ENCODE measurements around the gene ZNF784. TPM values are rescaled to one million over a fixed set of nuclear protein-coding genes. Genes with fewer than 3 reads are reported as not detected.
A peak's percentile ranks its signal among the peaks of the same experiment; 100 is the strongest.

Gene ZNF784
- total and polyA plus RNA-seq, 9 of the 15 experiments (the other 6 are each of a cell fraction or from before 2014, with no cell fraction given) = 0.14 to 6.1 (median 2.1) TPM

GRCh38 chr19:55624109-55625003 lies at the start of gene ZNF784 (continued):
- no peak for TF ChIP-seq THRB (CRISPR knock-in tag; conservative IDR thresholded peaks at IDR 0.05)
- TF ChIP-seq NELFE (IDR thresholded peaks at IDR 0.05; ENCODE audit: insufficient read depth, insufficient read length) = no peak
- TF ChIP-seq BRF2 (IDR thresholded peaks at IDR 0.05; ENCODE audit: borderline replicate concordance, insufficient read depth, insufficient read length) = no peak
- no peak for TF ChIP-seq GATAD2B (IDR thresholded peaks at IDR 0.05; ENCODE audit: borderline replicate concordance)
- peak; percentile 33; the same call in 1 of the 2 replicates for TF ChIP-seq CTBP1 (IDR thresholded peaks at IDR 0.05; ENCODE audit: borderline replicate concordance)
- 0 out of 2 replicates have a peak, but pooled peaks have one; percentile 59 for TF ChIP-seq ZEB2 (IDR thresholded peaks at IDR 0.05)
- TF ChIP-seq ZBTB7A (IDR thresholded peaks at IDR 0.05; ENCODE audit: borderline replicate concordance, control insufficient read depth, low read depth, low read length) = peak; percentile 26; the same call in 1 of the 2 replicates
- TF ChIP-seq MGA (IDR thresholded peaks at IDR 0.05) = no peak
- no peak for TF ChIP-seq ZNF707 (CRISPR knock-in tag; conservative IDR thresholded peaks at IDR 0.05)
- TF ChIP-seq RCOR1 (IDR thresholded peaks at IDR 0.05; ENCODE audit: borderline replicate concordance in 1 of 2, low read depth in 2 of 2, low read length in 2 of 2) = no peak
- no peak for TF ChIP-seq ZNF717 (CRISPR knock-in tag; IDR thresholded peaks at IDR 0.05)
- peak; percentile 84 for TF ChIP-seq TAF9B (IDR thresholded peaks at IDR 0.05; ENCODE audit: partially characterized antibody)
- TF ChIP-seq NFATC3 (IDR thresholded peaks at IDR 0.05) = no peak

Data from K562 (cell line).